Tibial artery (tissue), 4 donors: ENCODE data around the gene ATP10B.

Experiments used
- DNase-seq, 2 donors: peaks; one replicate each; pipeline ENCODE4 v3.0.0-alpha.2; 2019
- H3K27ac ChIP-seq, 2 donors: fragments of 200-600 bp; sonication (generic) in 1 of 2; 1 replicate in 1 of 2; 2 replicates in 1 of 2; pipeline ENCODE4 v1.5.1; 2018 to 2019; ENCODE audit warnings: mild to moderate bottlenecking in 1 of 2
- H3K27me3 ChIP-seq, 2 donors: fragments of 200-600 bp; sonication (generic) in 1 of 2; one replicate each; pipeline versions ENCODE4 v1.5.1 to v1.6.0; 2016 to 2019
- H3K36me3 ChIP-seq, 3 donors: fragments of 200-600 bp; sonication (generic) in 2 of 3; one replicate each; pipeline ENCODE4 v1.5.1; 2016 to 2019; ENCODE audit warnings: mild to moderate bottlenecking in 2 of 3
- H3K4me1 ChIP-seq, 4 donors: fragments of 200-600 bp; sonication (generic) in 2 of 4; 1 replicate in 3 of 4; 2 replicates in 1 of 4; pipeline ENCODE4 v1.5.1; 2016 to 2019
- H3K4me3 ChIP-seq, 2 donors: fragments of 200-600 bp; sonication (generic) in 1 of 2; 1 replicate in 1 of 2; 2 replicates in 1 of 2; pipeline ENCODE4 v1.5.1; 2018 to 2019; ENCODE audit warnings: mild to moderate bottlenecking in 2 of 2
- H3K9me3 ChIP-seq, 3 donors: fragments of 200-600 bp; sonication (generic) in 1 of 3; one replicate each; pipeline ENCODE4 v1.5.1; 2016 to 2019
- CTCF ChIP-seq, 2 experiments: fragments of 200-600 bp in 1 of 2; fragments of 450-650 bp in 1 of 2; IDR thresholded peaks; one replicate each; pipeline ENCODE4 v1.5.1; 2017 to 2019; ENCODE audit warnings: antibody characterized with exemption in 2 of 2, mild to moderate bottlenecking in 1 of 2, moderate library complexity in 1 of 2
- intact Hi-C: fragments of 100-400 bp; cut with DNase I; formaldehyde crosslinking; loops from one replicate; pipeline ENCODE4 v1.15.0; 2023; ENCODE audit warnings: low total_unique reads

Gene ATP10B

DNA sequence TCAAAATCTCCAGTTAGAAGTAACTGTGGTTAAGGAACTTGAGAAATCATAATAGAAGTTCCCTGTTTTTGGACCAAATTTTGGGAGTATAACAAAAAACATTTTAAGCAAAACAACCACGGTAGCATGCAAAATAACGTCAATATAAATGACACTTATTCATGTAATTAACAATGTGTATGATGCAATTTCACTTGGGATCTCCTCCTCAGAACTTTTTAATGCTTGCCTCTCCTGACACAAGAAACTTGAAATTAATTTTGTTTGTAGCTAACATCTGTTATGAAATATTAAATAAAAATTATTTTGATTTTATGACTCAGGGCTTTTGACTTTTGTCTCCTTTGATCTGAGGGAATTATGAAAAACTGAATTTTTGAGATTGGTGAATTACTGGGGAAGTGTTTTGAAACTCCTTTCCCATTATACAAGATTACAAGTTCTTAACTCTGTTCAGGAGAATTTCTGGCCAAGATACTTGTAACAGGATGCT, 149.7 kb downstream of the ATP10B start:
- intact Hi-C loops, result no loop called here
- Histone ChIP-seq H3K27ac (no peak overlapping the region), H3K4me1 (no peaks in the 10 kb centered on the region), H3K27me3 (no peaks in the 10 kb centered on the region), H3K9me3 (no peaks in the 10 kb centered on the region), H3K4me3 (no peak overlapping the region), H3K36me3 (no peaks in the 10 kb centered on the region)
- no peak for DNase-seq
- TF ChIP-seq CTCF (IDR thresholded peaks at IDR 0.05), result no peak

GRCh38 chr5:160701403-160701802, 150.6 kb downstream of the ATP10B start:
- intact Hi-C loops, result no loop called here
- Histone ChIP-seq H3K36me3 (no peaks in the 10 kb centered on the region), H3K4me3 (no peak overlapping the region), H3K27me3 (no peaks in the 10 kb centered on the region), H3K27ac (no peak overlapping the region), H3K9me3 (no peaks in the 10 kb centered on the region), H3K4me1 (no peaks in the 10 kb centered on the region)
- TF ChIP-seq CTCF (IDR thresholded peaks at IDR 0.05), result no peak
- no peak for DNase-seq

DNA sequence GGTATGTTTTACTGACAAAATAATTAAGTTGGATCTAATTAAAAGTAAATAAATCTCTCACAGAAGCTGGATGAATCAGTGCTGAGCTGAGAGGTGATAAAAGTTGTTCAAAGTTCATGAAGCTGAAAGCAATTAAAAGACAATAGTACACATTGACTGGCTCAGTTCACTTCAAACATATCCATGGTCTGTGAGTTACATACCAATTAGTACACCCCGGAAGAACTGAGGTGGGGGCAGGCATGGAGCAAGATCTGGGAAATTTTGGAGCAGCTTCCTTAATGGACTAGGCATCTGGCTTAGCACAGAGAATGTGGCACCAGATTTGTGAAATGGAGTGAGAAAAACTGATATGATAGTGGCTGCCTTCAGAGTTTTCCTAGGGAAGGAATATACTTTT, 152.7 kb downstream of the ATP10B start:
- Histone ChIP-seq H3K36me3 (no peaks in the 10 kb centered on the region), H3K4me1 (no peaks in the 10 kb centered on the region), H3K27ac (no peak overlapping the region), H3K27me3 (no peaks in the 10 kb centered on the region), H3K4me3 (no peak overlapping the region), H3K9me3 (no peaks in the 10 kb centered on the region)
- DNase-seq, result no peak
- intact Hi-C loops, result no loop called here
- TF ChIP-seq CTCF (IDR thresholded peaks at IDR 0.05), result no peak

DNA sequence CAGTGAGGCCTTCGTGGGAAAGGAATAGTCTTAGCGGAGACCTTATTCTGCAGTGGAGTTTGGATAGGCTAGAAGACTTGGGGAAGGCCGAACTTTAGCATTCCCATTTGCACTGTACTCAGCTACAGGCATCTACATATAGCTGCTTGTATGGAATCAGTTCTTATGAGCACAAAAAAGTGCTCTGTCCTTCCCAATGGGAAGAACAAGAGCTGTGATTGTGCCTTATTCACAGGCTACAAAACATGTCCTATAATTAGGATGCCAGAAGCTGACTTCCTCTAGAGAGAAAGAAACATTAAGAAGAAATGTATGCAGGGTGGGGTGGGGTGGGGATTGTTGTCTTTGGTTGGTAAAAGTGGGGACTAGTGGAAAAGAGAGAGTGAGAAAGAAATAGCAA, 154.7 kb downstream of the ATP10B start:
- no peak for DNase-seq

DNA sequence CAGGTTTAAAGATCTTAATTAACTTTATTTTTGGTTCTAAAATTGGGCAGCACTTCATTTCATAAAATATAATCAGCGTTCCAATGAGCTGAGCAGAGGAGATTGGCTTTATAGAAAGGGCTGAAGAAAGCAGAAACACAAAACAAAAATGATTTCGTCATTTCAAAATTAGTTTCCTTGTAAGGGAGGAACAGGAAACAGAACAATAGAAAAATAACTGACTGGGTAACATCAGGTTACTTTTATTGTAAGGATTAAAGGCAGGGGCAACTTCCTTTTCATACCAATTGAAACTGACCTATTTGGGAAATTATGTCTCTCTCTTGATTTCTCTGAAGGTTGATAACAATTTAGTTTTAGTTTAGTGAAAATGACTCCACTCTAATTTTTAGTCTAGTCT, 157.1 kb downstream of the ATP10B start:
- H3K27me3 ChIP-seq, result no peaks in the 10 kb centered on the region
- no peaks in the 10 kb centered on the region for H3K36me3 ChIP-seq
- no peaks in the 10 kb centered on the region for H3K9me3 ChIP-seq
- DNase-seq, result no peak
- H3K4me3 ChIP-seq, result no peak overlapping the region
- no peaks in the 10 kb centered on the region for H3K4me1 ChIP-seq
- intact Hi-C loops, result no loop called here
- TF ChIP-seq CTCF (IDR thresholded peaks at IDR 0.05), result no peak
- H3K27ac ChIP-seq, result no peak overlapping the region

More for the DNA sequence above, 154.7 kb downstream of the ATP10B start:
- Histone ChIP-seq H3K27ac (no peak overlapping the region), H3K4me1 (no peaks in the 10 kb centered on the region), H3K27me3 (no peaks in the 10 kb centered on the region), H3K36me3 (no peaks in the 10 kb centered on the region), H3K4me3 (no peak overlapping the region), H3K9me3 (no peaks in the 10 kb centered on the region)
- intact Hi-C loops, result no loop called here
- no peak for TF ChIP-seq CTCF (IDR thresholded peaks at IDR 0.05)

- intact Hi-C loops, result no loop called here
- no peaks in the 10 kb centered on the region for H3K4me1 ChIP-seq
- DNase-seq, result no peak
- H3K9me3 ChIP-seq, result no peaks in the 10 kb centered on the region
- no peaks in the 10 kb centered on the region for H3K27me3 ChIP-seq
- no peak for TF ChIP-seq CTCF (IDR thresholded peaks at IDR 0.05)
- no peak overlapping the region for H3K27ac ChIP-seq
- no peak overlapping the region for H3K4me3 ChIP-seq
- H3K36me3 ChIP-seq, result no peaks in the 10 kb centered on the region
Measured at GRCh38 chr5:160693831-160694465, 158.1 kb downstream of the ATP10B start.
